Liver (tissue), 3 donors: ENCODE measurements around the gene BARHL1.

Experiments used
- CTCF ChIP-seq: fragments of 150-350 bp; IDR thresholded peaks from 2 replicates; pipeline ENCODE4 v1.5.1; 2017; ENCODE audit warnings: improper control_type of control experiment, low read depth, low read length; ENCODE audit not compliant: missing input control
- FOXA1 ChIP-seq: IDR thresholded peaks from 2 replicates; pipeline ENCODE4 v1.6.1; 2016; ENCODE audit warnings: antibody characterized with exemption
- JUND ChIP-seq, 2 donors: IDR thresholded peaks; 2 replicates each; pipeline ENCODE4 v1.6.1; 2016; ENCODE audit warnings: antibody characterized with exemption in 2 of 2
- NR2F2 ChIP-seq: IDR thresholded peaks from 2 replicates; pipeline ENCODE4 v1.6.1; 2016; ENCODE audit warnings: antibody characterized with exemption
- RAD21 ChIP-seq, 2 donors: IDR thresholded peaks; 2 replicates each; pipeline ENCODE4 v1.6.1; 2016; ENCODE audit warnings: antibody characterized with exemption in 2 of 2, mild to moderate bottlenecking in 2 of 2
- SP1 ChIP-seq: IDR thresholded peaks from 2 replicates; pipeline ENCODE4 v1.6.1; 2018; ENCODE audit warnings: antibody characterized with exemption, mild to moderate bottlenecking
- TAF1 ChIP-seq: conservative IDR thresholded peaks from 2 replicates; pipeline ENCODE4 v1.6.1; 2016; ENCODE audit warnings: antibody characterized with exemption, mild to moderate bottlenecking
- TF ChIP-seq, protein P1 (sequence below): IDR thresholded peaks from 2 replicates; pipeline ENCODE4 v1.6.1; 2016; ENCODE audit warnings: antibody characterized with exemption, mild to moderate bottlenecking
- donor health status: healthy.
- donor health status: healthy.

GRCh38 chr9:132637351-132637750 lies 54.9 kb downstream of the BARHL1 start:
- TF ChIP-seq RAD21 (IDR thresholded peaks at IDR 0.05) (no peak), CTCF (no peak), FOXA1 (no peak), JUND (IDR thresholded peaks at IDR 0.05) (no peak), NR2F2 (no peak), SP1 (no peak), TAF1 (no peak)
- TF ChIP-seq, protein P1, sequence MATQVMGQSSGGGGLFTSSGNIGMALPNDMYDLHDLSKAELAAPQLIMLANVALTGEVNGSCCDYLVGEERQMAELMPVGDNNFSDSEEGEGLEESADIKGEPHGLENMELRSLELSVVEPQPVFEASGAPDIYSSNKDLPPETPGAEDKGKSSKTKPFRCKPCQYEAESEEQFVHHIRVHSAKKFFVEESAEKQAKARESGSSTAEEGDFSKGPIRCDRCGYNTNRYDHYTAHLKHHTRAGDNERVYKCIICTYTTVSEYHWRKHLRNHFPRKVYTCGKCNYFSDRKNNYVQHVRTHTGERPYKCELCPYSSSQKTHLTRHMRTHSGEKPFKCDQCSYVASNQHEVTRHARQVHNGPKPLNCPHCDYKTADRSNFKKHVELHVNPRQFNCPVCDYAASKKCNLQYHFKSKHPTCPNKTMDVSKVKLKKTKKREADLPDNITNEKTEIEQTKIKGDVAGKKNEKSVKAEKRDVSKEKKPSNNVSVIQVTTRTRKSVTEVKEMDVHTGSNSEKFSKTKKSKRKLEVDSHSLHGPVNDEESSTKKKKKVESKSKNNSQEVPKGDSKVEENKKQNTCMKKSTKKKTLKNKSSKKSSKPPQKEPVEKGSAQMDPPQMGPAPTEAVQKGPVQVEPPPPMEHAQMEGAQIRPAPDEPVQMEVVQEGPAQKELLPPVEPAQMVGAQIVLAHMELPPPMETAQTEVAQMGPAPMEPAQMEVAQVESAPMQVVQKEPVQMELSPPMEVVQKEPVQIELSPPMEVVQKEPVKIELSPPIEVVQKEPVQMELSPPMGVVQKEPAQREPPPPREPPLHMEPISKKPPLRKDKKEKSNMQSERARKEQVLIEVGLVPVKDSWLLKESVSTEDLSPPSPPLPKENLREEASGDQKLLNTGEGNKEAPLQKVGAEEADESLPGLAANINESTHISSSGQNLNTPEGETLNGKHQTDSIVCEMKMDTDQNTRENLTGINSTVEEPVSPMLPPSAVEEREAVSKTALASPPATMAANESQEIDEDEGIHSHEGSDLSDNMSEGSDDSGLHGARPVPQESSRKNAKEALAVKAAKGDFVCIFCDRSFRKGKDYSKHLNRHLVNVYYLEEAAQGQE = no peak
